GM21786 (cell line): Measurements from ENCODE around the gene TMUB1.
"Not testable (repeated sequence)": the region's sequence is repeated elsewhere in the genome, so short reads cannot be mapped to it uniquely, and the experiment has no call there.

ENCODE experiments used
- ATAC-seq: cut with Tn5 transposase; IDR thresholded peaks from one replicate; pipeline ENCODE4 v1.9.1; 2021; ENCODE audit not compliant: unreplicated experiment

The TMUB1 gene

DNA sequence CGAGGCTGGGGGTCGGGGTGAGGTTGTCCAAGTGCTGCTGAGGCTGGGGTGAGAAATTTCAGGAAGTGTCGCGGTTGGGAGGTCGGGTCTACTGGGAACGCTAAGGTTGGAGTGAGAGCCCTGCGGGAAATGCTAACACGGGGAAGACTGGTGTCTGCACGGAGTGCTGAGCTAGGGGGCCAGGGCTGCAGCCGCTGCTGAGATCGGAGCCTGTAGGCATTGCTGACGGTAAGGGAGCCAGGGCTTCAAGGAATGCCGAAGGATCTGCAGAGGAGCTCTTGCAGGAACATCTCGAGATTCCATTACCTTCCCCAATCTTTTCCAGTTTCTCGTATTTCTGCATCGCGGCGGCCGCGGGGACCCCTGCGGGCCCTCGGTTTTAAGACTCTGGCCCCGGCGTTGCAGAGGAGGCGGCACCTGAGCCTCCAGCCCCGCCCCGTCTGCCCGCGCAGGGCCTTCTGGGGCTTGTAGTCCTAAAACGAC, 25.7 kb downstream of the TMUB1 start, which contains the start of gene CDK5:
Gene CDK5 (minus strand): TSS at position 392 of the 483 bp plus-strand sequence. CDS start 49 bp downstream, at position 343.
- ATAC-seq: peak; percentile 9

DNA sequence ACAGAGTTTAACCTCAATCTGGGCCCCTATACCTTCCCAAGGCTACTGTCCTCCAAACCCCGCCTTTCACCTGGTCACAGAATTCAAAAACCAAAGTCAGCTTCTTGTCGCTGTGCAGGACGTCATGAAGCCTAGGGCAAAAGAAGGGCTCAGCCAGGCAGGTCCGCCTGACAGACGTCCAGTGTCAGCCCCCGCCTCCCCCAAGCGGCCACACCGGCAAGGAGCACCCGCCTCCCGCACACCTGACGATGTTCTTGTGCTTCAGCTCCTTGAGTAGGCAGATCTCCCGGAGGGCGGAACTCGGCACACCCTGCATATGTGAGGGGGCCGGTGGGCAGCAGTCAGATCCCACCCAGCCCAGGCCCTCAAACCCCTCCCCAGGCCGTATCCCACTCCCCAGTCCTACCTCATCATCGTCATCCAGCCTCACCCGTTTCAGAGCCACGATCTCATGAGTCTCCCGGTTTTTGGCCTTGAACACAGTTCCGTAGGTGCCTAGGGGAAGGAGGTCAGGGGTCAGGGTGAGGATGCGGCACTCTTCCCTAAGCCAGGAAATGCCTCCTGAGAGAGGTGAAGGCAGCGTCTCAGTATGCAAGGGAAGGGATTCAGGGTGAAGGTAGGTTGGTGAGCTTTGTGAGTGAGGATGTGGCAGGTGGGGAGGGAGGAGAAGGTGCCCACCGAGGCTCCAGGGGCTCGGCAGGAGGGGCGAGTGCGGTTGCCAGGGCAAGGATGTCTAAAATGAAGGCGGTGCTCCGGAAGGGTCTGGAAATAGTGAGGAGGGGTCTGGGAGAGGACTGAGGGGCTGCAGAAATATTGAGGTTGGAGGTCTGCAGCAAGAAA, 26.4 kb downstream of the TMUB1 start:
- no peak for ATAC-seq

DNA sequence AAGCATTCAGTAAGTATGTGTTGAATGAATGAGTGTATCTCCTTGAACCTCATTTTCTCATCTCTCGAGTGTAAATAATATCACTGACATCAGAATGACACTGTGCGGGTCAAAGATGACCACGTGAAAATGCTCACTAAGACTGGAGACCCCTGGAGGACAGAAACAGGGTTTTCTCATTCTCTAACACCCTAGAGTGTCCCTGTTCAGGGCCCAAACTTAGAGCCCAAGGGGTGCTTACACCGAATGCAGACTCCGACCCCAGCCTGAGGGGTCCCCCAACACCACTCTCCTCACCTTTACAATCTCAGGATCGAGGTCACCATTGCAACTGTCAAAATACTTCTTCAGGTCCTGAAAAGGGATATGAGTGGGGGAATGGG, 27.0 kb downstream of the TMUB1 start:
- ATAC-seq: no peak

DNA sequence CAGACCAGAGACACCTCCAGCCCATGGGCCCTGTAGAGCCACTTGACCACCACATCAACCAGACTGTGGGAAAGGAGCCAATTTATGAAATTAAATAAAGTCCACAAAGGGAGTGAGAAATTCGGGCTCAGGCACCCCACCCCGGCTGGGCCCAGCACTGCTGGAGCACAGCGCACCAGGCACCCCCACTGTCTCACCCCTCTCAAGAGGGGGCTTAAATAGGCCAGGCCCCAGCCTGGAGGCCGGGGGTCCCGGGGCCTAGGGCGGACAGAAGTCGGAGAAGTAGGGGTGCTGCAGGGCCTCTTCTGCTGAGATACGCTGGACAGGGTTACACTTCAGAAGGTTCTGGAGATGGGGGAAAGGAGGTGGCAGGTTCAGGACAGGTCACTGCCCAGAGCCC, 29.5 kb downstream of the TMUB1 start:
- ATAC-seq: no peak

DNA sequence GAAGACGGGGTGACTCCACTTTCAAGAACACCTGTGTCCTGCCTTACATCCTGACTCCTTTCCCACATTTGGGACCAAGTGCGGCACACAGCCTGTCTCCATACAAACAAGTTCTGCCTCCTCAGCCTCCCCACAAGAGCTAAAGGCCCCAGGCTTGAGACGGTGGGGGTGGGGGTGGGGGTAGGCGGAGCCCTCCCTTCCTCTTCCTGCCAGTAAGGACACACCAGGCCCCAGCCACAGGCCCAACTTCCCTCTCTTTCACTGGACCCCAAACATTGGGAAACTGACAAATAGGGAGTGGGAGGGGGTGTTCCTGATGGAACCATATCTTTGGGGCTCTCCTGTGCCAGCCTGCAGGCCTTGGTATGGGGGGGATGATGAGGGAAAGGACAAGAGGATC, 30.2 kb downstream of the TMUB1 start:
- no peak for ATAC-seq

DNA sequence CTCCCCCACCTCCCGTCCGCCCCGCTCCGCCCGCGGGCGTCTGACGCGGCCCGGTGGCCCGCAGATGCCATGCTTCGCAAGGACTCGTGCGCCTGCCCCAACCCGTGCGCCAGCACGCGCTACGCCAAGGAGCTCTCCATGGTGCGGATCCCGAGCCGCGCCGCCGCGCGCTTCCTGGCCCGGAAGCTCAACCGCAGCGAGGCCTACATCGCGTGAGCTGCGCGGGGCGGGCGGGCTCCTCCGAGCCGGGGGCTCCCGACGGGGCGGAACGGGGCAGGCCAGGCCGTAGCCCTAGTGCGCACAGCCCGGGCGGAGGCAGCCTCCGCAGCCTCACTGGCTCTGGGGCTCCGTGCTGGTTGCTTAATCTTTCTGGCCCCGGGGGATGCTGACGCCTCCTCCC, 32.2 kb downstream of the TMUB1 start:
- no peak for ATAC-seq

DNA sequence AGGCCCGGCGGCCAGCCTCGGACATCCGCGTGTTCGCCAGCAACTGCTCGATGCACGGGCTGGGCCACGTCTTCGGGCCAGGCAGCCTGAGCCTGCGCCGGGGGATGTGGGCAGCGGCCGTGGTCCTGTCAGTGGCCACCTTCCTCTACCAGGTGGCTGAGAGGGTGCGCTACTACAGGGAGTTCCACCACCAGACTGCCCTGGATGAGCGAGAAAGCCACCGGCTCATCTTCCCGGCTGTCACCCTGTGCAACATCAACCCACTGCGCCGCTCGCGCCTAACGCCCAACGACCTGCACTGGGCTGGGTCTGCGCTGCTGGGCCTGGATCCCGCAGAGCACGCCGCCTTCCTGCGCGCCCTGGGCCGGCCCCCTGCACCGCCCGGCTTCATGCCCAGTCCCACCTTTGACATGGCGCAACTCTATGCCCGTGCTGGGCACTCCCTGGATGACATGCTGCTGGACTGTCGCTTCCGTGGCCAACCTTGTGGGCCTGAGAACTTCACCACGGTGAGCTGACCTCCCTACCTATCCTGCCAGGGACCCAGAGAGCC, 34.3 kb downstream of the TMUB1 start:
- no peak for ATAC-seq

DNA sequence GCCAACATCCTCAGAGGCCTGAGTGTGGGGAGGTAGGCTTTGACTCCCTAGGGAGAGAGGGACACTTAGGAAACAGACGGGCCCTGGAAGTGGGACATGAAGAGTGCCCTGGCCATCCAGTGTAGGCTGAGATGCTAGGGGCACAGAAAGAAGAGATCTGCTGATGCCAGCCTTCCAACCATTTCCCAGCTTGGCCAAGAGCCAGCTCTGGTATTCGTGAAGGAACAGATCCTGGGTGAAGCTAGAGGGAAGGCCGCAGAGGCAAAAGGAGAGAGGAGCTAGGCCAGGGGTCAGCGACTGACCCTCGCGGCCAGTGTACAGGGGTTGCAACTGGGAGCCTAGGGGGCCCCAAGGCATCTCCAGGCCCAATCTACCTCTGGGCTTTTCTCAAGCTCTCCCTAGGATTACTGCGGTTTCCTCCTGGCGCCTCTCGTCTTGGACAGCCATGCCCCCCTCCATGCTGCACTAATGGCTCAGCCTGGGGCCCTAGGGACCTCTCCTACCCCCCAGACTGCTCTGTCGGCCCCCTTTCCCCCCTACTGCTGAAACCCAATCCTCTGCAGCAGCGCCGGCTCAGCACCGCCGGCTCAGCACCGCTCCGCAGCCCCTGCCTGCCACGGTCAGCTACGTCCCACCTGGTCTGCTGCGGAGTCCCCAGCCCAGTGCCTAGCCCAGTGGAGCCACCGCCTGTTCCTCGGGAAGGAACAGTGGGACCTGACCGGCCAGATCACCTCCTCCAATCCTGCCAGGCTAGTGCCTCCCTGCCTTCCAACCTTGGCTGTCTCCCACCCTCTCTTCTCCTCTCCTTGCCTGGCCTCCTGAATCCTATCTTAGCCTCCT, 35.1 kb downstream of the TMUB1 start, which contains the start of gene ASIC3:
Gene ASIC3 (plus strand): TSS at position 556 of the 840 bp plus-strand sequence. CDS start 355 bp downstream, outside the sequence.
- ATAC-seq: no peak

DNA sequence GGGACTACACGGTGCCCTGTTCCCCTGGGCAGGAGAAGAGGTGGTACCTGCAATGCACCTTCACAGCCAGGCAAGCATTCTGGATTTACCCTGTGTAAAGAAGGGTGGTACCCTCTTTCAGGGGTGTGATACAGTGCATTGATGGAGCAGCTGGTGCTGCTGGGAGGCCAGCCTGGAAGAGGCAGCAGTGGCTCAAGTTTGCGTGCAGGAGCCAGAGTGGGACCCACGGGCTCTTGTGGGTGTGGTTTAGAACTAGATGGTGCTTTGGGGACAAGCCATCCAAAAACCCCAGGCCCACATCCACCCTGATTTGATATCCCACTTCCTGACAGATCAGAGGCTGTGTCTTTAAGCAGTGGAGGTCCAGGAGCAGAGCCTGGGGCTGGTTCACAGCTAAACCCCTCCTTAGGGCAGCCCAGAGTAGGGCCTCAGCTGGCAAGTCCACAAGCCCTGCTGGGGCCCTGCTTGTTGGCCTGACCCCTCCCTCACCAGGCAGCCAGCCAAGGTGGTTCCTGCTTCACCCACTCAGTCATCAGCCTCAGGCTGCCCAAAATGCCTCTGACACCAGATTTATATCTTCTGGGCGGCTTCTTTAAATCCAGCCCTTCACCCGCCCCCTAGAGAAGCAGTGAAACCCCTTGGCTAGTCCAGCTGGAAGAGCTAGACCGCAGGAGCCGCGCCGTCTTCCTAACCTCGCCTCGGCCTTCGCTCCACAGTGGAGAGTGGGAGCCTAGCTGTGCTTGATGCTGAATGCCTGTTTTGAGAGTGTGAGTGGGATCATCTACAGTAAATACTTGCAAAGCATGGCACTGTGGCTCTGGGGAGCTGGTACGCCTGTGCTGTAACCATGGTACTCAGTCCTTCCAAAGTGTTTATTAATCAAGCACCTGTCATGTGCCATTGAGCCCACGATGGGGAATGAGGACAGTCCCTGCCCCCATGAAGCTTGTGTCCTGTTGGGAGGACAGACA, 36.4 kb downstream of the TMUB1 start:
- no peak for ATAC-seq

- no peak for ATAC-seq
Measured at GRCh38 chr7:151045967-151046366, 37.3 kb downstream of the TMUB1 start.

DNA sequence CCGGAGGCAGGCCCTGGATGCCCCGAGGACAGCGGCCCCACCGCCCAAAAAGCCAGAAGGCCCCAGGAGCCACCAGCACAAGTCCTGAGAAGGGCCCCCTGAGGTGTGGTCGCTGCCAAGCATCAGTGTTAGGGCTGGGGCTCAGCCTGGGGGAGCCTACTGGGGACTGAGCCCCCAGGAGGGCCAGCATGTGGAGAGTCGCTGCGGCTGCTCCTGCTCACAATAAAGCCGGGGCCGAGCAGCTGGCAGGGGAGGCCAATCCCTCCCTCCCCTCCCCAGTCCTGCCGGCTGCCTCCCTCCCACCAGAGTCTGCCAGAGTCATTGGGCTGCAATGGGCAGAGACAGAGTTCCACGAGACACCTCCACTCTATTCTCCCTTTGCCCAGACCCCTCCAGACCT, 38.0 kb downstream of the TMUB1 start:
- no peak for ATAC-seq

DNA sequence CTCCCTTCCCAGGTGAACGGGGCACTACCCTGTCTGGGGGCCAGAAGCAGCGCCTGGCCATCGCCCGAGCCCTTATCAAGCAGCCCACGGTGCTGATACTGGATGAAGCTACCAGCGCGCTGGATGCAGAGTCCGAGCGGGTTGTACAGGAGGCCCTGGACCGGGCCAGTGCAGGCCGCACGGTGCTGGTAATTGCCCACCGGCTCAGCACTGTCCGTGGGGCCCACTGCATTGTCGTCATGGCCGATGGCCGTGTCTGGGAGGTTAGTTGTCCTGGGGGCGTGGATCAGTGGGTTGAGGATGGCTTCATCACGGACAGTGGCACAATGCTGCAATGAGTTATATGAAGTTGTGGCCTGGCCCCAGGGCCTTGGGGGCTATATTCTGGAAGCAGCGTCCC, 39.3 kb downstream of the TMUB1 start:
- no peak for ATAC-seq

DNA sequence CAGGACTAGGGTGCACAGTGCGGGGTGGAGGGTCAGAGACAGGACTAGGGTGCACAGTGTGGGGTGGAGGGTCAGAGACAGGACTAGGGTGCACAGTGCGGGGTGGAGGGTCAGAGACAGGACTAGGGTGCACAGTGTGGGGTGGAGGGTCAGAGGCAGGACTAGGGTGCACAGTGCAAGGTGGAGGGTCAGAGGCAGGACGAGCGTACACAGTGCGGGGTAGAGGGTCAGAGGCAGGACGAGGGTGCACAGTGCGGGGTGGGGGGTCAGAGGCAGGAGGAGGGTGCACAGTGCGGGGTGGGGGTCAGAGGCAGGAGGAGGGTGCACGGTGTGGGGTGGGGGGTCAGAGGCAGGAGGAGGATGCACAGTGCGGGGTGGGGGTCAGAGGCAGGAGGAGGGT, 39.8 kb downstream of the TMUB1 start:
- not testable (repeated sequence) for ATAC-seq

GRCh38 chr7:151040616-151041375, 42.5 kb downstream of the TMUB1 start:
- ATAC-seq: no peak

DNA sequence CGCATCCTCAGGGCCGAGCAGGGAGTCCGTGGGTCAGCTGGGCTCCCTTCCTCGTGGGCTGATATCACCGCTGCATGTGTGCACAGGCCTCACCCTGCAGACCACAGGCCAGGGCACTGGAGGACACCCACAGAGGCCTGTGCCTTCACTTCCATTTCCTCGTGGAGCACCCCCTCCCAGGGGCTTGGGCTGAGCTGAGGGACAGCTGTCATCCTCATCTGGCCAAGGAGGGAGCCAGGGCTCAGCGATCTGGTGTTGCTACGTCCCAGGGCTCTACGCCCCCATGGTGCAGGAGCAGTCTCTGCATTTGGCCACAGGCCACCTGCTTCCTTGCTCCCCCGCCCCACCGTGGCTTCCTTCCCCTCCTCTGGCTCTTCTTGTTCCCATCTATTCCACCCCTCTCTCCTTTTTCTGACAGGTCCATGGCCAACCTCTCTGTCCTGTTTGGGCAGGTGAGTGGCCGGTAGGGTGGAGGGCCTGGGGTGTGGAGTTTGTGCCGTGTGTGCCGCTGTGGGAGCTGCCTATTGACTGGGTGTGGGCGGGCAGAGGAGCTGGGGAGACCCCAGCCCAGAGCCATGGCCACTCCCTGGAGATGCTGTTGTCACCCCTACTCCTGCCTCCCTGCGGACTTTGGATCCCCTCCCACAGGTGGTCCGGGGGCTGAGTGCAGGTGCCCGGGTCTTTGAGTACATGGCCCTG, 43.3 kb downstream of the TMUB1 start:
- no peak for ATAC-seq

DNA sequence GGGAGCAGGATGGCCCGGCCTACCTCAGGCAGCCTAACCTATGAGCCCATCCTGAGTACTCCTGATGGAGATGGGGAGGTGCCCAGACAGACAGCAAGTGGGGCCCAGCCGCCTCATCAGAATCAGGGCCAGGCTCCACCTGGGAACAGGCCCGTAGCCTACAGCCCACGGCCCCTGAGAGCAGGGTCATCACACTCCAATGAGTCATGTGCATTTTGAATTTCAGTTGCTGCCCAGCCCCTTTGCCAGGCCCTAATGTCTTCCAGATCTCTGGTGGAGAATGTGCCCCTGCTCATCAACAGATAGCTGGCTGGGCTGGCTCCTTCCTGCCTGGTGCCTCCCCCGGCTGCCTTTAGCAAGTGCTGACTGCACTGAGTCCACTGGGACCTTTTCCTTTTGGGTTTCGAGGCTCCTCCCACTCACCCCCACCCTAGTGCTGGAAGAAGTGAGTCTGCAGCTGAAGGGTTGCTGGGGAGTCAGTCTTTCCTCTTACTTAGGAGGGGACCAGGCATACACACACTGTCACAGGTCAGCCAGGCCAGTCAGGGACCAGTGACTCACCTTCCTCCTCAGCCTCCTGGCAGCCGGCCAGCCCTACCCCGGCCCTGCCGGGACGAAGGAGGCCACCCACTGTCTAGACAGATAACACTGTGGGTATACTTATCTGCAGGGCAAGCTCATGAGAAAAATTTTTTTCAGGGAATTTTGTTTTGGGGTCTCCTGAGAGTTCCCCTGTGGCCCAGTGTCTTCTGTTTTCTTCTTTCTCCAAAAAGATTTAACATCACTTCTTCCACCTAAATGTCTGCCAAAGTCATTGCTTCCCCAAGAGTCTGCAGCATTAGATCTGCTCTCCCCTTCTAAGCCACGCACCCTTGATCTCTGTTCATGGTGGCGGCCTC, 44.1 kb downstream of the TMUB1 start:
- peak; percentile 61 for ATAC-seq

- no peak for ATAC-seq
Measured at GRCh38 chr7:151035902-151036301, 47.4 kb downstream of the TMUB1 start.
